ENCODE results near the gene MYO1B.

Gene MYO1B

DNA sequence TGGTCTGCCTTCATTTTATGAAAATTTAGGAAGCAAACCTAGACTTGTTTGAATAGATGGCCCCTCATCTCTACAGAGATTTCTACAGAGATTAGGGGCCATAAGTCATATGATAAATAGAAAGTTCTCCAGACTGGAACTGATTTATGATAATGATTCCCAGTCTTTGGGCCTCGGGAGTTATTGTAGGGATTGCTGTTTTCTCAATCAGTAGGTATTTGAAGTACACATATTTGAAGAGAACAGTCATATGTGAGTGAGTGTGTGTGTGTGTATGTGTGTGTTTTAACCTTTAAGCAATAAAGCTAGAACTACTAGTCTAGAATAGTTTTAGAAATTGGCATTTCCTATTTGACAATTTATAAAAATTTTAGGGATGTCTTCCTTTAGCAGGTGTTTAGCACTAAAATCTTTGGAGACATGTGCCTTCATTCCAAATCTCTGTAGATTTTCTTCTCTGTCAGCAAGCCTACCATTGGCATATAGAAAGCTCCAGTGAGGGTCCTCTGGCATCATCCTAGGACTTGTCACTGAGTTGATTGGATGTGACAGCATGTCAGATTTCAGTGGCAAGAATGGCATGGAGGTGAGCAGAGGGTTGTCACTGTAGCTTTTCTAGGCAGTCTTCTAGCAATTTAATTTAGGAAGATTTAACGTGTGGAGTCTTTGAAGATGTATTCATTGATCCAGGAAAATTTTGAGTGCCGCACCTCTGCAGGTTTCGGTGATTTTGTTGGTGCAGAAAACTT, 71.2 kb downstream of the MYO1B start:
- no peak for TF ChIP-seq FOXP2 (optimal IDR thresholded peaks at IDR 0.05; ENCODE audit: borderline replicate concordance, extremely low read depth, extremely low read length, insufficient read depth)
- TF ChIP-seq TAF1 (IDR thresholded peaks at IDR 0.05; ENCODE audit: borderline replicate concordance, insufficient read depth, low read length) = no peak
- TF ChIP-seq, protein P1, sequence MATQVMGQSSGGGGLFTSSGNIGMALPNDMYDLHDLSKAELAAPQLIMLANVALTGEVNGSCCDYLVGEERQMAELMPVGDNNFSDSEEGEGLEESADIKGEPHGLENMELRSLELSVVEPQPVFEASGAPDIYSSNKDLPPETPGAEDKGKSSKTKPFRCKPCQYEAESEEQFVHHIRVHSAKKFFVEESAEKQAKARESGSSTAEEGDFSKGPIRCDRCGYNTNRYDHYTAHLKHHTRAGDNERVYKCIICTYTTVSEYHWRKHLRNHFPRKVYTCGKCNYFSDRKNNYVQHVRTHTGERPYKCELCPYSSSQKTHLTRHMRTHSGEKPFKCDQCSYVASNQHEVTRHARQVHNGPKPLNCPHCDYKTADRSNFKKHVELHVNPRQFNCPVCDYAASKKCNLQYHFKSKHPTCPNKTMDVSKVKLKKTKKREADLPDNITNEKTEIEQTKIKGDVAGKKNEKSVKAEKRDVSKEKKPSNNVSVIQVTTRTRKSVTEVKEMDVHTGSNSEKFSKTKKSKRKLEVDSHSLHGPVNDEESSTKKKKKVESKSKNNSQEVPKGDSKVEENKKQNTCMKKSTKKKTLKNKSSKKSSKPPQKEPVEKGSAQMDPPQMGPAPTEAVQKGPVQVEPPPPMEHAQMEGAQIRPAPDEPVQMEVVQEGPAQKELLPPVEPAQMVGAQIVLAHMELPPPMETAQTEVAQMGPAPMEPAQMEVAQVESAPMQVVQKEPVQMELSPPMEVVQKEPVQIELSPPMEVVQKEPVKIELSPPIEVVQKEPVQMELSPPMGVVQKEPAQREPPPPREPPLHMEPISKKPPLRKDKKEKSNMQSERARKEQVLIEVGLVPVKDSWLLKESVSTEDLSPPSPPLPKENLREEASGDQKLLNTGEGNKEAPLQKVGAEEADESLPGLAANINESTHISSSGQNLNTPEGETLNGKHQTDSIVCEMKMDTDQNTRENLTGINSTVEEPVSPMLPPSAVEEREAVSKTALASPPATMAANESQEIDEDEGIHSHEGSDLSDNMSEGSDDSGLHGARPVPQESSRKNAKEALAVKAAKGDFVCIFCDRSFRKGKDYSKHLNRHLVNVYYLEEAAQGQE (IDR thresholded peaks at IDR 0.05; ENCODE audit: insufficient read depth in 1 of 2, low read depth in 2 of 2, low read length in 2 of 2) = no peak
- no peak for TF ChIP-seq SIN3A (IDR thresholded peaks at IDR 0.05; ENCODE audit: borderline replicate concordance, insufficient read depth, low read length)
- TF ChIP-seq POLR2AphosphoS5 (IDR thresholded peaks at IDR 0.05; ENCODE audit: low read depth, low read length) = no peak

DNA sequence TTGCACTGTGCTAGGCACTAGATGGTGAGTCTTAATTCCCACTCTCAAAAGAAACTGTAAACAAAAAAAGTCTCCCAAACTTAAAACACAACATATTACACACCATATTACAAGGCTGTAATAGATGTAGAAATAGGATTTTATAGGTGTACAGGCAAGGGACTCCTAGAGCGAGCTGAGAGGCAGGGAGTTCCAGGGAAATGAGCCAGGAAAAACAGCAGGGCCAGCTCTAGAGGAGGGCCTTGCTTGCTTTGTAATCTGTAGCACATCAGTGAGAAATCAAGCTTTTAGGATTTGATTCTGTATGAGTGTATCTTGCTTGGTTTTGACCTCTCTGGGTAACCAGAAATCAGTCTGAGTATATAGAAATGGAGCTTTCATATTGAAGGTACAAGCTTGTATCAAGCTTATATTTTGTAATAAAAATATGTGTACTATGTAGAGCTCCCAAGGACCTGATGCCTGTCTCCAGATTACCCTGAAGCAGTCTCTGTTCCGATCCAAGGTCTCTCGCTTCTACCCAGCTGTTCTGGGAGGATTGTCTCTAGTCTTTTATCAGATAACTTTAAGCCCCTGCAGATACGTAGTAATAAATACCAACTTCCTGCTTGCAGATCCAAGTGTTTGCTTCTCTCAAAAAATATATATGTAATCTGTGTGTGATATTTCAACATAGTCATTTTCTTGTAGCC, 73.0 kb downstream of the MYO1B start:
- no peak for TF ChIP-seq FOXP2 (optimal IDR thresholded peaks at IDR 0.05; ENCODE audit: borderline replicate concordance, extremely low read depth, extremely low read length, insufficient read depth)
- TF ChIP-seq SIN3A (IDR thresholded peaks at IDR 0.05; ENCODE audit: borderline replicate concordance, insufficient read depth, low read length) = no peak
- TF ChIP-seq, protein P1 (IDR thresholded peaks at IDR 0.05; ENCODE audit: insufficient read depth in 1 of 2, low read depth in 2 of 2, low read length in 2 of 2) = no peak
- no peak for TF ChIP-seq TAF1 (IDR thresholded peaks at IDR 0.05; ENCODE audit: borderline replicate concordance, insufficient read depth, low read length)
- TF ChIP-seq POLR2AphosphoS5 (IDR thresholded peaks at IDR 0.05; ENCODE audit: low read depth, low read length) = no peak

DNA sequence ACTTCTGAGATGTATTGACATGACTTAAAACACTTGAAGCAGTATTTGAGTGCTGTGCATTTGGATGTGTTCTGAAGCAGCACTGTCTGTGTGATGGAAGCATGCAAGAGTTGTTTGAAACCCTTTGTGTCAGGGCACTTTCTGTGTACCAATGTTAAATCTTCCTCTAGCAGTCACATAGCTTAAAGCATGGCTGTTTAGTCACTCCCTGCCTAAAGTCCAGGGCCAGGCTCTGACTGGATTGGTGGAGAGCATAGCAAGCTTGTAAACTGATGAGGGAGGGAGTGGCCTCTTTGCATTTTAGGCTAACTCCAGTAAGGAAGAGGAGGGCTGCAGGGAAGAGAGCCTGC, 73.5 kb downstream of the MYO1B start:
- TF ChIP-seq POLR2AphosphoS5 (IDR thresholded peaks at IDR 0.05; ENCODE audit: low read depth, low read length) (no peak), FOXP2 (optimal IDR thresholded peaks at IDR 0.05; ENCODE audit: borderline replicate concordance, extremely low read depth, extremely low read length, insufficient read depth) (no peak), SIN3A (IDR thresholded peaks at IDR 0.05; ENCODE audit: borderline replicate concordance, insufficient read depth, low read length) (no peak), TAF1 (IDR thresholded peaks at IDR 0.05; ENCODE audit: borderline replicate concordance, insufficient read depth, low read length) (no peak)
- TF ChIP-seq, protein P1 (IDR thresholded peaks at IDR 0.05; ENCODE audit: insufficient read depth in 1 of 2, low read depth in 2 of 2, low read length in 2 of 2) = no peak

DNA sequence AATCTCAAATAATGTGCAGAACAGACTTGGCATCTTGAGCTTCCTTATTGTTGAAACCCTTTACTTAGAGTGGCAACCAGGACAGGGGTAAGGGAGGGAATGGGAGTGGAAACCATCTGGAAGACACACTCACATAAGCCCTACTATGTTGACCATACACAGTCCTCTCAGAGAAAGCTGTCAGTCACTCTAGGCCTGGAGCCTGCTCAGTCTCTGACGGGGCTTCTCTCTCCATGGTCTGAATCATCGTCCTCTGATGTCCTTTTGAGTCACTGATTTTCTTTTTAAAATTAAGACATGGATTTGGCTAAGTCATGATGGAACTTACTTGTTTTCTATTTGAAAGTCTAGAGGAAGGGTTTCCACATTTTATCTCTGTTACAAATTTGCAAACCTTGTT, 74.0 kb downstream of the MYO1B start:
- TF ChIP-seq FOXP2 (optimal IDR thresholded peaks at IDR 0.05; ENCODE audit: borderline replicate concordance, extremely low read depth, extremely low read length, insufficient read depth) (no peak), SIN3A (IDR thresholded peaks at IDR 0.05; ENCODE audit: borderline replicate concordance, insufficient read depth, low read length) (no peak), POLR2AphosphoS5 (IDR thresholded peaks at IDR 0.05; ENCODE audit: low read depth, low read length) (no peak), TAF1 (IDR thresholded peaks at IDR 0.05; ENCODE audit: borderline replicate concordance, insufficient read depth, low read length) (no peak)
- TF ChIP-seq, protein P1 (IDR thresholded peaks at IDR 0.05; ENCODE audit: insufficient read depth in 1 of 2, low read depth in 2 of 2, low read length in 2 of 2) = 0 out of 4 replicates have a peak, but pooled peaks of 1 of the 2 experiments have one; percentile 31
